Fibroblast of skin of right quadriceps (primary cell): ENCODE results near the gene C16orf92.
A peak's percentile ranks its signal among the peaks of the same experiment; 100 is the strongest.

Source experiments
- DNase-seq: peaks from one replicate; pipeline ENCODE4 v3.0.0-alpha.2; 2013

Gene C16orf92

DNA sequence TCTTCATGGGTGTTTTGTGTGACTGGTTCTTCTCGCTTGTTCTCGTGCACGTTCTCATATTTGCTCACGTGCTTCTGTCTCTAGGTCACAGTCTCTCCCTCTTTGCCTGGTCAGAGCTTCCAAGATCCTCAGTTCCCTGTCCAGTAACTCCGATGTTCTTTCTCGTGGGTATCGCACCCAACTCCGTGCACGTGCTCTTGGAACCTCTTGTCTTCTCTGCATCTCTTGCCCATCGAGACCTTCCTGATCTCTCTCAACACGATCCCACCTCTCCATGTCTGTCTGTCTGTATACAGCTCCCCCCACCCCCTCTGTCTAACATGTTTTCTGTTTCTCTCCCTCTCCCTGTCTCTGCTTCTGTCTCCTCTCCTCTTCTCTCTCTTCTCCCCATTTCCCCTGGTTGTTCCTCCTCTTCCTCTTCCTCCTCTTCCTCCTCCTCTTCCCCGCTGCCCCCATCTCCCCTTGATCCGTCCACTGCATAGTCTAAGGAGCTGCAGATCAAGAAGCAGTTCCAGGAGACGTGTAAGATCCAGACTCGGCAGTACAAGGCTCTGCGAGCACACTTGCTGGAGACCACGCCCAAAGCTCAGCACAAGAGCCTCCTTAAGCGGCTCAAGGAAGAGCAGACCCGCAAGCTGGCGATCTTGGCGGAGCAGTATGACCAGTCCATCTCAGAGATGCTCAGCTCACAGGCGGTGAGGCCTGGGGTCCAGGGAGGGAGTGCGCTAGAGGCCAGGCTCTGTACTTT is 33.7 kb upstream of the C16orf92 start:
- DNase-seq: no peak

DNA sequence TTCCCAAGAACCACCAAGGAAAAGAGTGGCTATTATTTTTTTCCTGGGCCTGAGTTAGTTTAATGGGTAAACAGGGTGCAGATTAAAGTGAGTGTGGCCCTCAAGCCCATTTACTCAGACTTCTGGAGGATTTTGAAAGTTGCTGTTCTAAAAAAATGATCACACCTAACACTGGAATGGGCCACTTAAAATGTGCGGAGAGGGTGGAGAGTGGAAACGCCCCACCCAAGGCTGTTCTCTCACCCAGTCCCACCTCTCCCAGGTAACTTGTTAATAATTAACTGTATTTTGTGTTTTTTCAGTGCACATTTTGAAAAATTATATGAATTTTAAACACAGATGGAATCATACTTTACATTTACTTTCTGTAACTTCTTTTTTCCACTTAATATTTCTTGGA is 33.0 kb upstream of the C16orf92 start:
- no peak for DNase-seq

DNA sequence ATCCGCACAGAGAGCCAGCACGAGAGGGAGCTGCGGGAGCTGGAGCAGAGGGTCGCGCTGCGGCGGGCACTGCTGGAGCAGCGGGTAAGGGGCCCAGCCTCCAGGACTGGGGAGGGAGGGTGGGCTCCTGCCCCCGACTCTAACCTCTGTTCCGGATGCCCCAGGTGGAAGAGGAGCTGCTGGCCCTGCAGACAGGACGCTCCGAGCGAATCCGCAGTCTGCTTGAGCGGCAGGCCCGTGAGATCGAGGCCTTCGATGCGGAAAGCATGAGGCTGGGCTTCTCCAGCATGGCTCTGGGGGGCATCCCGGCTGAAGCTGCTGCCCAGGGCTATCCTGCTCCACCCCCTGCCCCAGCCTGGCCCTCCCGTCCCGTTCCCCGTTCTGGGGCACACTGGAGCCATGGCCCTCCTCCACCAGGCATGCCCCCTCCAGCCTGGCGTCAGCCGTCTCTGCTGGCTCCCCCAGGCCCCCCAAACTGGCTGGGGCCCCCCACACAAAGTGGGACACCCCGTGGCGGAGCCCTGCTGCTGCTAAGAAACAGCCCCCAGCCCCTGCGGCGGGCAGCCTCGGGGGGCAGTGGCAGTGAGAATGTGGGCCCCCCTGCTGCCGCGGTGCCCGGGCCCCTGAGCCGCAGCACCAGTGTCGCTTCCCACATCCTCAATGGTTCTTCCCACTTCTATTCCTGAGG is 32.0 kb upstream of the C16orf92 start:
- no peak for DNase-seq

DNA sequence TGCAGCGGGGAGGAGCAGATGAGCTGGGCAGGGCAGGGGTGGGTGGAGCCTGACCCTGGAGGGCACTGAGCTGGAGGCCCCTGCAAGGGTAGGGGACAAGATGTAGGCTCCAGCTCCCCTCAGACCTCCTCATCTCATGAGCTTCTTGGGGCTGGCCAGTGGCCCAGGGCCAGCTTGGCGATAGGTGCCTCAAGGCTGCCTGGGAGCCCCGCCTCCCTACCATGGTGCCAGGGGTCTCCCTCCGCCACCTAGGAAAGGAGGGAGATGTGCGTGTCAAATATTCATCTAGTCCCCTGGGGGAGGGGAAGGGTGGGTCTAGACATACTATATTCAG is 31.5 kb upstream of the C16orf92 start:
- no peak for DNase-seq

- DNase-seq: no peak
Measured at GRCh38 chr16:29992344-29992967, 30.5 kb upstream of the C16orf92 start.

DNA sequence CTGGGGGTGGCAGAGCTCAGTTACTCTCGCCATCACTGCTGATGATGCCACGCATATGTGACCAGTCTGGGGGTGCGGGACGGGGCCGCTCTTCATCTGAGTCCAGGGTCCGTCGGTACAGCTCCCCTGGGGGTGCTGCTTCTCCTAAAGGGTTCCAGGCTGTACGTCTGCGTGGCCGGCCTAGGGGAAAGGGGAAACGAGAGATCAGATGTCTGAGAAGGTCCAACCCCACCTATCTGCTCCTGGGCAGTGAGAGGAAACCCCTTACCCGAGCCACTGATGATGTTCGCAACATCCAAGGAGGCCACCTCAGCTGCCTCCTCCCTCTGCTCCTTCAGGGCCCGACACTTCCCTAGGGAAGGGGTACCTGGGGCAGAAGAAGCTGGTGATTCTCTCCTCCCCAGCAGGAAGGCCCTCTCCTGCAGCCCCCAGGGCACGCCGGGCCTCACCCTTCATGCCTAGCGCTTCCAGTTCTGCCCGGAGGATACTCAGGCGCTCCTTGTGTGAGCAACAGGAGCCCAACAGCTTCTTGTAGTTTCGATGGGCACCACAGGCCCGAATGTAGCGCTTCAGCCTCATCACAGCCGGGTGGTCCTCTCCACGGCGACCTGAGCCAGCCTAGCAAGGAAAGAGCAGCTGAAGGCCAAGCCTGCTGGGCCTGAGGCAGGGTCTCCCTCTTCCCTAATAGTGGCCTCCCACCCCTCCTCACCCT is 29.7 kb upstream of the C16orf92 start:
- no peak for DNase-seq

DNA sequence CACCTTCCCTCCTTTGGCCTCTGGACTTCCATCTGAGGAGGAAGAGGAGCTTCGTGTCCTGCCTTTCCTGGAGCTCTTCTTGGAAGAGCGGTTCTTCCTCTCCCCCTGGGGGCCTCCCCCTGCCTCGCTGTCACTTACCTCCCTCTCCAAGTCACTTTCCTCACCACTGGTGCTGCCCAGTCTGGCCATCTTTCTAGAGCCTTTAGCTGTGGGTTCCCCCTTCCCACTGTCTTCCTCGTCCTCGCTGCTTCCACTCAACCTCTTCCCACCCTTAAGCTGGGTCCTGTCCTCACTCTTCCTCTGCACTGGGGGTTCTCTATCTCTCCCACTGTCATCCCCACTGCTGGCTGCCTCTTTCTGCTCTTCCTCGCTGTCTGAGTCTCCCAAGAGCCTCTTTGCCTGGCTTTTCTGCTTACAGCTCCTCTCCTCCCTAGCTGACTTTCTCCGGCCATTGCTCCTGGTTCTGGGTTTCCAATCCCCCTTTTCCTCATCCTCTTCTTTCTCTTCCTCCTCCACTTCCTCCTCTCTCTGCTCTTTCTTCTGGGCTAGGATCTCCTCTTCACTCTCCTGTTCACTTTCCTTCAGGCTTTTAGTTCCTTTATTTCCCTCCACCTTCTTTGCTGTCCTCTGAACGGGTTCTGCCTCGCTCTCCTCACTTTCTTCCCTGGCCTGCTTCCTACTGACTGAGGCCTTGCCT is 28.9 kb upstream of the C16orf92 start:
- no peak for DNase-seq

DNA sequence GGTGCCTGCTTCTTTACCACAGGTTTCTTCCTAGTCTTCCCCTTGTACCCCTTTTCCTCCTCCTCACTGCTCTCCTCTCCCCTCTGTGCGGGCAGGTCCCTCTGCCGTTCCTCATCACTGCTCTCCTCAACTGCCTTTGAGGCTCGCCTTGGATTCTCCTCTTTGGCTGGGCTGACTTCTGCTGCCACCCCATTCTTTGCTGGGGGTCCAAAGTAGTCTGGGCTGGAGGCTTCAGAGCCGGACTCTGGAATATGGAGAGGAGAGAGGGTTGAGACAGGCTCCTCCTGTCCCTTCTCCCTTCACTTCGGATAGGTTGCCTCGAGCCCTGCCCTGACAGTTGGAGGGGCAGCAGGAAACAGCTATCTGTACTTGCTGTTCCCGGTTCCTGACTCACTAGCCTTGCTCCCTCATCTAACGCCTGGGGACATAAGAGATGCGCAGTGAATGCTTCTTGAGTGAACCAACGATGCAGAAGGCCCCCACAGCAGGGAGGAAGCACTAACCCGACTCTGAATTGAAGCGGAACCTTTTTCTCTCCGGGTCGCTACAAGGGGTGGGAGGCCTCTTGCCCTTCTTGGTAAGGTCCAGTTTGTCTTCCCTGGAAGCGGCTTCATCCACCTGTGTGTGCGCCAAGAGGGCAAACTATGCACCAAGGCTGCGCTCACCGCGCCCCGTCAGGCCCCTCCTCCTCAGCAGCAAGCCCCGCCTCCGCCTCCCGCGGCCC is 28.2 kb upstream of the C16orf92 start:
- peak; percentile 47 for DNase-seq

DNA sequence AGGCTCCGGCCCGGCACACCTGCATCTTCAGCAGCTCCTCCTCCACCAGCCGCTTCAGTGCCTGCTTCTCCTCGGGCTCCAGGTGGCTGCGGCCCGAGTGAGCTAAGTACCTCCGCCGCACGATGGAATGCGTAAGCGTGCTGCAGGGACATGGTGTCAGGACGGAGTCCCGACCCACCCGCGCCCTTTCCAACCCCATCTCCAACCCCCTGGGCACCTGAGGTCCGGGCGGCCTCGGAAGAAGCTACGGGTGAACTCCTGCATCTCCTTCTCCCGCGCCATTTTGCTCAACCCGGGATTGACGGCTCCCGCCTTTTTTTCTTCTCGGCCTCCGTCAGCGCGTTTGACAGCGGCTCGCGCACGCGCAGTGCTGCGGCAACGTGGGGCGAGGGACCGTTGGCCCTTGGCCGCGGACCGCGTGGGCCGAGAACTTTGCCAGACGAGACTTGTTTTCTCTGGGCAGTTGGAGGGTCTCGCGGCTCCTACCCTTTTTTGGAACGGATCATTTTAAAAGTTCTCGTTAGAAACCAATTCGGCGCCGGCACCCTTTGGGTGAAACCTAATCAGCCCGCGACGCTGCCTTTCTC is 27.6 kb upstream of the C16orf92 start, which contains the start of gene HIRIP3:
Gene HIRIP3 (minus strand): TSS at position 294 of the 587 bp plus-strand sequence. CDS start 12 bp downstream, at position 282.
- peak; percentile 82 for DNase-seq

DNA sequence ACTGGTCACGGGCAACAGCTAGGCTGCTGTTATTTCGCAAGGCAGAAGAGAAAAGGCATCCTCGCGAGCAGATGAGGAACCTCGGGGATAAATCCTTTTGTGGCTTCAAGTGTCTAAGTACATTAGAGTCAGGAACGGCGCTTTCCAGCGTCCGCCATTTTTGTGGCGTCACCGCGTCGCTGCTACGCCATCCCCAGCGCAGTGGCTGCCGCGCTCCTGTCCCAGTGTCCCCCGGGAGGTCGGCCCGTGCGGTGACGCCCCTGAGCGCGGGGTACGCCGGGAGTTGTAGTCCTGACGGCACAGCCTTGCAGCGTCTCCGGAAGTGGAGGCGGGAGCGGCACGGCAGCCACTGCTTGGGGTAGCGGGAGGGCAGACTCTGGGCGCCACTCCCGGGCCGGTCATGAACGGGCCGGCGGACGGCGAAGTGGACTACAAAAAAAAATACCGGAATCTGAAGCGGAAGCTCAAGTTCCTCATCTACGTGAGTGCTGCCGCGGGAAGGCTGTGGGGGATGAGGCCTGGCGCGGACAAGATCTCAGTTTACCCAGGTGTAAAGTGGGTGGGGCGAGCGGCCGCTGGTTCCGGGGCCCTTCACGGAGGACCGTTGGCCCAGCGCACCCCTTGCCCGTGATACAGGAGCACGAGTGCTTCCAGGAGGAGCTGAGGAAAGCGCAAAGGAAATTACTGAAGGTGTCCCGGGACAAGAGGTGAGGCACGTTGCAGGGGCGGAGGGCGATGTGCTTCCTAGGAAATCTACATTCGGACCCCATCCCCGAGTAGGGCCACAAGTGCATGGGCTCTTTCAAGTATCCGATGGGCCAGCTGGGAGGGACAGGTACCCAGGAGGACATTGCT is 26.9 kb upstream of the C16orf92 start, which contains the start of gene INO80E:
Gene INO80E (plus strand): TSS at position 331 of the 855 bp plus-strand sequence. CDS start 70 bp downstream, at position 401.
- DNase-seq: peak; percentile 95

- DNase-seq: no peak
Measured at GRCh38 chr16:29996766-29997250, 26.2 kb upstream of the C16orf92 start.

DNA sequence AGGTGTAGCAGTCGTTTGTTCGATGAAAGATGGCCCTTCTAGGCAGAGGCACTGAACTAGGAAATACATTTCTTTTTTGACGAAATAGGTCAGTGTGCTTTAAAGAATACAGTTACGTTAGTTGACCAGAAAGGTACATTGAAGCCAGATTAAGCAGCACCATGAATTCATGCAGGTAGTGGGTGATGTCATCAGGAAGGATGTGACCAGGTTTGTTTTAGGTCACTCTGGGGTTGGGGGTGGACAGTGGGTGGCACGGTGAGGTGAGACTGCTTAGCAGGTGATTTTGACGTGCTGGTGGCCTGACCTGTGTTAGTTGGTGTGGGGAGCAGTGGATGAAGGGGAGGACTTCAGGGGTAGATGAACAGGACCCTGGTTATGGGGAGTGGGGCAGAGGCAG is 23.4 kb upstream of the C16orf92 start:
- DNase-seq: no peak

DNA sequence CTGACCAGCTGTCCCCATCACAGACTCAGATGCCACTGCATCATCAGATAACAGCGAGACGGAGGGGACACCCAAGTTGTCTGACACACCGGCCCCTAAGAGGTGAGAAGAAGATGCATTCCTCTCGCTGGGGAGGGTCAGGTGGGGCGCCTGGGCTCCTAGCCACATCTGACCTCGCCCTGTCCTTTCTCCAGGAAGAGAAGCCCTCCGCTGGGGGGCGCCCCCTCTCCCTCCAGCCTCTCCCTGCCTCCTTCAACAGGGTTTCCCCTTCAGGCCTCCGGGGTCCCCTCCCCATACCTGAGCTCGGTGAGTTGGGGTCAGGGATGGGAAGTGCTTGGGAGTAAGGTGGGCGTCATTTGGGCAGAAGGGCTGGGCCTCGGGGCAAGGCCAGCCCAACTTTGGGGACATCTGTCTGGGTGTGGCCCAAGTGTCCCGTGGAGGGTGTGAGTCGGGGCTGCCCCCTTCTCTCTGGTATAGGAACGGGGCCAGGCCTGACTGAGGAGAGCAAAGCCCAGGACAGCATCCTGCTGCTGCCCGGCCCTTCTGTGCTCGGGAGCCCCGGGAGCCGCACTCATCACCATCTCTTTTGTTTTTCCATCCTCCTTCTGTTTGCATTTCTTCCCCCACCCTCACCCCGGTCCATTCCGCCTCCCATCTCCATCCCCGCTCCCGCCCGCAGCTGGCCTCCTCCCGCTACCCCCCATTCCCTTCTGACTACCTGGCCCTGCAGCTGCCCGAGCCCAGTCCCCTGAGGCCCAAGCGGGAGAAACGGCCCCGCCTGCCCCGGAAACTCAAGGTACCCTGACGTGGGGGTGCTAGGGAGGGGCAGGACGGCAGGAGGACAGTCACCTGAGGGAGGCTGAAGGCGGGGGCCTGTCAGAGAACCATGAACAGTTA is 22.0 kb upstream of the C16orf92 start:
- DNase-seq: no peak

GRCh38 chr16:30002614-30003346 is 20.2 kb upstream of the C16orf92 start:
- DNase-seq: no peak

GRCh38 chr16:30003670-30004423 is 19.2 kb upstream of the C16orf92 start:
- no peak for DNase-seq

DNA sequence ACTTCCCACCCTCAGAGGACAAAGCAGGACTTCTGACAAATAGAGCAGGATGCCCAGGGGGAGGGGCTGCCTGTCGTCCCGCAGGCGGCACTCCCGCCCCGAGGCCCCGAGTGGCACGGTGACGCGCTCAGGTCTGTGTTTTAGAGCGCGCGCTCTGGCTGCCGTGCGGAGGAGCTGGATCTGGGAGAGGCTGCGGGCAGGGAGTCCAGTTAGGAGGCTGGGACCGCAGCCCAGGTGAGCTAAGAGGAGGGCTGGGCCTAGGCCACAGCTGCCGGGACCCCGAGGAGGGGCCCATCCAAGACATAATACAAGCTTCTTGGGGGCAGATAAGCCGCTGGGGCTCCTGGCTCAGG is 18.6 kb upstream of the C16orf92 start:
- no peak for DNase-seq

GRCh38 chr16:30004811-30005242 is 18.2 kb upstream of the C16orf92 start:
- no peak for DNase-seq
